HEK293 (cell line): ENCODE measurements around the gene TRDMT1.

Source experiments
- CTCF ChIA-PET: fragments of 350-600 bp; formaldehyde crosslinking; extraction: SDS; loops from one replicate; lab custom pipeline; 2021; ENCODE audit warnings: antibody characterized with exemption; lab: Yijun Ruan, JAX
- POLR2A ChIA-PET: fragments of 300-600 bp; formaldehyde crosslinking; extraction: SDS; loops from one replicate; lab custom pipeline; 2020; ENCODE audit warnings: antibody characterized with exemption, inconsistent platforms; lab: Yijun Ruan, JAX
- H3K27ac ChIP-seq: fragments of 200-500 bp; sonication (Bioruptor generic); 2 replicates; pipeline ENCODE4 v1.5.1; 2014; ENCODE audit warnings: low read depth, low read length, control low read depth, inconsistent platforms; ENCODE audit errors: extremely low read depth
- H3K36me3 ChIP-seq, 2 experiments: fragments of 200-500 bp in 1 of 2; sonication (Bioruptor generic) in 1 of 2; 1 replicate in 1 of 2; 2 replicates in 1 of 2; pipeline ENCODE4 v1.5.1; 2014 to 2017; ENCODE audit warnings: inconsistent platforms in 2 of 2, low read length in 2 of 2; ENCODE audit not compliant: control insufficient read depth in 2 of 2, insufficient read depth in 1 of 2
- H3K4me1 ChIP-seq: fragments of 200-500 bp; sonication (Bioruptor generic); 2 replicates; pipeline ENCODE4 v1.5.1; 2014; ENCODE audit warnings: mild to moderate bottlenecking, low read length, inconsistent platforms; ENCODE audit not compliant: control insufficient read depth, insufficient read depth
- H3K4me3 ChIP-seq: 2 replicates; pipeline ENCODE4 v1.5.1; 2011; ENCODE audit warnings: low read depth, mild to moderate bottlenecking, control low read depth, low read length, moderate library complexity
- H3K9me3 ChIP-seq: fragments of 200-500 bp; sonication (Bioruptor generic); 2 replicates; pipeline ENCODE4 v1.5.1; 2014; ENCODE audit warnings: low read depth, low read length, inconsistent platforms; ENCODE audit not compliant: control insufficient read depth, insufficient read depth
- FEZF1 ChIP-seq: fragments of 450-650 bp; formaldehyde crosslinking; IDR thresholded peaks from 2 replicates; pipeline ENCODE4 v1.5.1; 2016; ENCODE audit warnings: missing biosample characterization, missing genetic modification characterization
- GFI1B ChIP-seq: fragments of 450-650 bp; formaldehyde crosslinking; IDR thresholded peaks from 2 replicates; pipeline ENCODE4 v1.5.1; 2016; ENCODE audit warnings: missing biosample characterization, missing genetic modification characterization
- KLF7 ChIP-seq: fragments of 450-650 bp; formaldehyde crosslinking; IDR thresholded peaks from 2 replicates; pipeline ENCODE4 v1.5.1; 2016; ENCODE audit warnings: missing biosample characterization, missing genetic modification characterization, borderline replicate concordance
- MEIS1 ChIP-seq: sonication (generic); formaldehyde crosslinking; IDR thresholded peaks from 2 replicates; pipeline ENCODE4 v1.8.1; 2022; ENCODE audit warnings: missing genetic modification reagents, mild to moderate bottlenecking, borderline replicate concordance
- PATZ1 ChIP-seq: fragments of 450-650 bp; formaldehyde crosslinking; IDR thresholded peaks from 2 replicates; pipeline ENCODE4 v1.5.1; 2016; ENCODE audit warnings: missing biosample characterization, missing genetic modification characterization
- REPIN1 ChIP-seq: fragments of 450-650 bp; formaldehyde crosslinking; IDR thresholded peaks from 2 replicates; pipeline ENCODE4 v1.5.1; 2017; ENCODE audit warnings: missing biosample characterization, missing genetic modification characterization, low read depth
- REST ChIP-seq: fragments of 450-650 bp; formaldehyde crosslinking; IDR thresholded peaks from 2 replicates; pipeline ENCODE4 v1.5.1; 2016; ENCODE audit warnings: missing biosample characterization, missing genetic modification characterization
- SALL2 ChIP-seq: fragments of 450-650 bp; formaldehyde crosslinking; IDR thresholded peaks from 2 replicates; pipeline ENCODE4 v1.5.0; 2017; ENCODE audit warnings: missing biosample characterization, mild to moderate bottlenecking, missing genetic modification characterization, borderline replicate concordance
- SP2 ChIP-seq: fragments of 450-650 bp; formaldehyde crosslinking; IDR thresholded peaks from 2 replicates; pipeline ENCODE4 v1.5.1; 2016; ENCODE audit warnings: missing biosample characterization, missing genetic modification characterization
- SP3 ChIP-seq: fragments of 450-650 bp; formaldehyde crosslinking; IDR thresholded peaks from 2 replicates; pipeline ENCODE4 v1.5.1; 2016; ENCODE audit warnings: missing biosample characterization, missing genetic modification characterization
- SP7 ChIP-seq: fragments of 450-650 bp; formaldehyde crosslinking; IDR thresholded peaks from 2 replicates; pipeline ENCODE4 v1.5.1; 2016; ENCODE audit warnings: missing biosample characterization, missing genetic modification characterization
- WT1 ChIP-seq: fragments of 450-650 bp; formaldehyde crosslinking; IDR thresholded peaks from 2 replicates; pipeline ENCODE4 v1.5.1; 2016; ENCODE audit warnings: missing biosample characterization, missing genetic modification characterization
- YY1 ChIP-seq: fragments of 450-650 bp; formaldehyde crosslinking; IDR thresholded peaks from 2 replicates; pipeline ENCODE4 v1.5.1; 2018; ENCODE audit warnings: missing biosample characterization, missing genetic modification characterization
- ZNF23 ChIP-seq: fragments of 450-650 bp; formaldehyde crosslinking; IDR thresholded peaks from 2 replicates; pipeline ENCODE4 v1.5.1; 2016; ENCODE audit warnings: missing biosample characterization, missing genetic modification characterization, borderline replicate concordance
- ZNF416 ChIP-seq: fragments of 450-650 bp; formaldehyde crosslinking; IDR thresholded peaks from 2 replicates; pipeline ENCODE4 v1.5.1; 2016; ENCODE audit warnings: missing biosample characterization, missing genetic modification characterization
- ZNF433 ChIP-seq: fragments of 450-650 bp; formaldehyde crosslinking; IDR thresholded peaks from 2 replicates; pipeline ENCODE4 v1.5.1; 2016; ENCODE audit warnings: missing biosample characterization, missing genetic modification characterization, low read depth
- ZNF501 ChIP-seq: fragments of 450-650 bp; formaldehyde crosslinking; IDR thresholded peaks from 2 replicates; pipeline ENCODE4 v1.5.1; 2016; ENCODE audit warnings: missing biosample characterization, missing genetic modification characterization
- ZNF549 ChIP-seq: fragments of 450-650 bp; IDR thresholded peaks from 2 replicates; pipeline ENCODE4 v1.5.1; 2018; ENCODE audit warnings: missing biosample characterization, missing genetic modification characterization, mild to moderate bottlenecking, inconsistent platforms, moderate library complexity
- ZNF561 ChIP-seq: fragments of 450-650 bp; IDR thresholded peaks from 2 replicates; pipeline ENCODE4 v1.5.1; 2018; ENCODE audit warnings: missing biosample characterization, missing genetic modification characterization, borderline replicate concordance
- ZNF645 ChIP-seq: fragments of 450-650 bp; formaldehyde crosslinking; IDR thresholded peaks from 2 replicates; pipeline ENCODE4; 2016; ENCODE audit warnings: missing biosample characterization, missing genetic modification characterization
- ZNF654 ChIP-seq: fragments of 450-650 bp; formaldehyde crosslinking; IDR thresholded peaks from 2 replicates; pipeline ENCODE4 v1.5.1; 2016; ENCODE audit warnings: low read depth, missing biosample characterization, missing genetic modification characterization
- ZNF670 ChIP-seq: fragments of 450-650 bp; formaldehyde crosslinking; IDR thresholded peaks from 2 replicates; pipeline ENCODE4 v1.5.1; 2016; ENCODE audit warnings: missing biosample characterization, missing genetic modification characterization, low read depth
- ZNF677 ChIP-seq: fragments of 450-650 bp; IDR thresholded peaks from 2 replicates; pipeline ENCODE4 v1.5.0; 2018; ENCODE audit warnings: missing biosample characterization, mild to moderate bottlenecking, missing genetic modification characterization, moderate library complexity
- ZNF792 ChIP-seq: fragments of 450-650 bp; formaldehyde crosslinking; IDR thresholded peaks from 2 replicates; pipeline ENCODE4 v1.5.1; 2016; ENCODE audit warnings: missing biosample characterization, missing genetic modification characterization
- ZNF837 ChIP-seq: fragments of 450-650 bp; formaldehyde crosslinking; IDR thresholded peaks from 2 replicates; pipeline ENCODE4 v1.5.1; 2016; ENCODE audit warnings: missing biosample characterization, missing genetic modification characterization
- TF ChIP-seq, protein P1 (sequence below): fragments of 450-650 bp; formaldehyde crosslinking; IDR thresholded peaks from 2 replicates; pipeline ENCODE4 v1.5.1; 2016; ENCODE audit warnings: missing biosample characterization, missing genetic modification characterization
- TF ChIP-seq, protein P2 (sequence below): fragments of 450-650 bp; formaldehyde crosslinking; IDR thresholded peaks from 2 replicates; pipeline ENCODE4 v1.5.1; 2016; ENCODE audit warnings: missing biosample characterization, missing genetic modification characterization

The TRDMT1 gene

GRCh38 chr10:17200912-17201793 is at the start of gene TRDMT1 (continued):
- TF ChIP-seq MEIS1 (CRISPR knock-in tag) = no peak
- TF ChIP-seq ZNF670 (tag by site-specific recombination) = no peak
- TF ChIP-seq SP3 = peak; percentile 95
- TF ChIP-seq, protein P1, sequence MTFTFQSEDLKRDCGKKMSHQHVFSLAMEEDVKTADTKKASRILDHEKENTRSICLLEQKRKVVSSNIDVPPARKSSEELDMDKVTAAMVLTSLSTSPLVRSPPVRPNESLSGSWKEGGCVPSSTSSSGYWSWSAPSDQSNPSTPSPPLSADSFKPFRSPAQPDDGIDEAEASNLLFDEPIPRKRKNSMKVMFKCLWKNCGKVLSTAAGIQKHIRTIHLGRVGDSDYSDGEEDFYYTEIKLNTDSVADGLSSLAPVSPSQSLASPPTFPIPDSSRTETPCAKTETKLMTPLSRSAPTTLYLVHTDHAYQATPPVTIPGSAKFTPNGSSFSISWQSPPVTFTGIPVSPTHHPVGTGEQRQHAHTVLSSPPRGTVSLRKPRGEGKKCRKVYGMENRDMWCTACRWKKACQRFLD (tag by site-specific recombination) = no peak
- peak; percentile 83 for TF ChIP-seq ZNF645 (tag by site-specific recombination)
- peak; percentile 92 for TF ChIP-seq SP2 (tag by site-specific recombination)
- no peak for TF ChIP-seq ZNF23
- no peak for TF ChIP-seq ZNF416 (tag by site-specific recombination)
- TF ChIP-seq ZNF792 = no peak
- no peak for TF ChIP-seq ZNF433 (tag by site-specific recombination)
- TF ChIP-seq, protein P2, sequence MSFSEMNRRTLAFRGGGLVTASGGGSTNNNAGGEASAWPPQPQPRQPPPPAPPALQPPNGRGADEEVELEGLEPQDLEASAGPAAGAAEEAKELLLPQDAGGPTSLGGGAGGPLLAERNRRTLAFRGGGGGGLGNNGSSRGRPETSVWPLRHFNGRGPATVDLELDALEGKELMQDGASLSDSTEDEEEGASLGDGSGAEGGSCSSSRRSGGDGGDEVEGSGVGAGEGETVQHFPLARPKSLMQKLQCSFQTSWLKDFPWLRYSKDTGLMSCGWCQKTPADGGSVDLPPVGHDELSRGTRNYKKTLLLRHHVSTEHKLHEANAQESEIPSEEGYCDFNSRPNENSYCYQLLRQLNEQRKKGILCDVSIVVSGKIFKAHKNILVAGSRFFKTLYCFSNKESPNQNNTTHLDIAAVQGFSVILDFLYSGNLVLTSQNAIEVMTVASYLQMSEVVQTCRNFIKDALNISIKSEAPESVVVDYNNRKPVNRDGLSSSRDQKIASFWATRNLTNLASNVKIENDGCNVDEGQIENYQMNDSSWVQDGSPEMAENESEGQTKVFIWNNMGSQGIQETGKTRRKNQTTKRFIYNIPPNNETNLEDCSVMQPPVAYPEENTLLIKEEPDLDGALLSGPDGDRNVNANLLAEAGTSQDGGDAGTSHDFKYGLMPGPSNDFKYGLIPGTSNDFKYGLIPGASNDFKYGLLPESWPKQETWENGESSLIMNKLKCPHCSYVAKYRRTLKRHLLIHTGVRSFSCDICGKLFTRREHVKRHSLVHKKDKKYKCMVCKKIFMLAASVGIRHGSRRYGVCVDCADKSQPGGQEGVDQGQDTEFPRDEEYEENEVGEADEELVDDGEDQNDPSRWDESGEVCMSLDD (tag by site-specific recombination) = peak; percentile 93
- TF ChIP-seq YY1 = peak; percentile 94
- TF ChIP-seq SP7 (tag by site-specific recombination) = peak; percentile 95
- TF ChIP-seq GFI1B (tag by site-specific recombination) = no peak; the same call in 1 of the 2 replicates

DNA sequence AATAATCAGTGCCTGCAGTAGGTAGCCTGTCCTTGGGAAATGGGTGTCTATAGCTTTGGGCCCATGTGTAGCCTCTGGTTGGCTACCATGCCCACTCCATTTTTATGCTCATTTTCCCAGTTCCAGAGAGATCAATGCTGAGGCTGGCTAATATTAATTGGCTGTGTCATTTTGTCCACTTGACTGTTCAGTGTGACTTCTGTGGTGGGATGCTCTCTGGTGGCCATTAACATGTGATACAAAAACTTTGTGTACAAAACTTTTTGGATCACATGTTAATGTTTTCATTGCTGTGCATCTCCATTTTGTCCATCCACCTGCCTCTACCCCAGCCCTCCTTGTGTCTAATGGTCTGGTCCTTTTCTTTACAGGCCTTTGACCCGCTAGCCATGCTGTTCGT is 49.3 kb upstream of the TRDMT1 start:
- no peak overlapping the region for H3K4me3 ChIP-seq
- no peak overlapping the region for H3K27ac ChIP-seq
- no peaks in the 10 kb centered on the region for H3K4me1 ChIP-seq
- POLR2A ChIA-PET = no interaction called here
- H3K9me3 ChIP-seq = no peaks in the 10 kb centered on the region
- no peaks in the 10 kb centered on the region for H3K36me3 ChIP-seq
- CTCF ChIA-PET = interaction anchor here (0.5 to 0.6 kb wide), 4 partner anchors 17 to 457 kb away, joined by 3 read pairs; no protein-coding TSS in a partner anchor
- TF ChIP-seq FEZF1 (no peak), ZNF654 (no peak), ZNF549 (no peak), PATZ1 (tag by site-specific recombination) (no peak), SALL2 (no peak), YY1 (no peak), REPIN1 (tag by site-specific recombination) (no peak), ZNF837 (no peak), ZNF501 (tag by site-specific recombination) (no peak), KLF7 (tag by site-specific recombination) (no peak), REST (tag by site-specific recombination) (no peak), WT1 (no peak), ZNF561 (no peak), ZNF677 (tag by site-specific recombination) (no peak), ZNF792 (no peak)
